GM13976 (cell line): Measurements from ENCODE around the gene NFKBIB.

Experiments used
- DNase-seq: peaks from one replicate; pipeline ENCODE4 v3.0.0; 2012; ENCODE audit warnings: low spot score
- in situ Hi-C: fragments of 300-500 bp; cut with MboI; formaldehyde crosslinking; loops from one replicate; pipeline ENCODE4 v1.12.0; 2022; ENCODE audit warnings: low sequenced_read_pairs, mixed read lengths, inconsistent platforms; ENCODE audit not compliant: unreplicated experiment
- TF ChIP-seq, protein P1 (sequence below): IDR thresholded peaks from 2 replicates; pipeline ENCODE4 v1.5.1; 2012; ENCODE audit warnings: borderline replicate concordance, mild to moderate bottlenecking; ENCODE audit not compliant: insufficient read depth; ENCODE audit errors: extremely low read depth, missing control alignments, control extremely low read depth

The NFKBIB gene

DNA sequence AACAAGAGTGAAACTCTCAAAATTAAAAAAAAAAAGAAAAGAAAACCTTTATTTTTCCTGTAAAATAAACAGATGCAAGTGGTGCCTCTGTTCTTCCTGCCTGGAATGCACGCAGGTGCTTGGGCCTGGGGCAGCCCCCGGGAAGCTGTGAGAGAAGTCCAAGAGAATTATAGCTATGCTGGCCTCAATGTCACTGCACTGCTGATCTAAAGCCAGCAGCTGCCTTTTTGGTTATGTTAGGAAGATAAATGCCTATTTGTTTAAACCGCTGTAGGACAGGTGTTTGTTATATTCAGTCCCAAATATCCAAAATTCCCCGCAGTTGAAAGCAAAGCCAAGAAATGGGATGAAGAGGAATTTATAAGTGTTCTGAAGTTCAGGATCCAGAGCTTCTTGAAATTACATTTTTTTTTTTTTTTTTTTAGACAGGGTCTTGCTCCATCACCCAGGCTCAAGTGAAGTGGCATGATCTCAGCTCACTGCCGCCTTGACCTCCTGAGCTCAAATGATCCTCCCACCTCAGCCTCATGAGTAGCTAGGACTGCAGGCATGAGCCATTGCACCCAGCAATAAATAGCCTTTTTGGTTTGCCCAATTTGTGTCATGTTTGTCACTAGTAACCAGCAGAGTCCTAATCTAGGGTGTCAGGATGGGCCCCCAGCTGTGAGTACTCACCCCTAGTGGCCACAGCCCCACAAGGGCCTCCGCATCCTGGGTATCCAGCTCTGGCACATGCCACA is 23.9 kb upstream of the NFKBIB start:
- in situ Hi-C loops, result no loop called here
- no peak for DNase-seq

DNA sequence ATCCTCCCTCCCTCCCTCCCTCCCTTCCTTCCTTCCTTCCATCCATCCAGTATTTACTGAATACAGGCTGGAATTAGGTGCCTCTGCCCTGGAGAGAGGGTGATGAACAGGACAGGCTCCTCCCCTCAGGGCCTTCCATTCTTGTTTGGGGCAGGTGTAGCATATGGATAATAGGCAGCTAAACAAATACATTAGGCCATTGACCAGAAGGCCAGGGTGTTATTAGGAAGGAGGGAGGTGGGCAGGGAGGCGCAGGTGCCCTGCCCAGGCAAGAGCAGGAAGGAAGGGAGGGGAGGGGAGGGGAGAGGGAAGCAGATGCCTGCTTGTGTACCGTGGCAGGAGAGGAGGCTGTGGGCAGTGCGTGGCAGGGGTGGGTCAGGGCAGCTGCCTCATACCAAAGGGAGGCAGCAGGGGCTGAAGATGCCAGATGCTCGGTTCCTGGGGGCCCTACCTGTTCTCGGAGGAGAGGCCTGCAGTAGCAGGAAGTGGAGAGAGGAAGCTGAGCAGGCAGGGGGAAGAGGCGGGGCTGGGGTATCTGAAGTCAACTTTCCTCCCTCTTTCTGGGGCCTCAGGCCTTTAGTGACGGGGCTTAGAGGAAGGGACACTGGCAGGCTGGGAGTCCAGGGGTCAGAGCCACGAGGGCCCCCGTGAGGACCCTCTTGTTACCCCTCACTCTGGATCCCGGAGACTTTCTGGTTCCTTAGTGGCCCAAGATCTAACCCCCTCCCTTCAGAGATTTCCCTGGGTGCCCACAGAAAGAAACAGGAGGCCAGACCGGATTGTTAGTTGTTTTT is 21.8 kb upstream of the NFKBIB start, which contains the start of gene RINL:
TSS of gene RINL (minus strand) at position 495 of the 794 bp plus-strand sequence. CDS start 1,533 bp downstream, outside the sequence.
- in situ Hi-C loops, result no loop called here
- TF ChIP-seq, protein P1, sequence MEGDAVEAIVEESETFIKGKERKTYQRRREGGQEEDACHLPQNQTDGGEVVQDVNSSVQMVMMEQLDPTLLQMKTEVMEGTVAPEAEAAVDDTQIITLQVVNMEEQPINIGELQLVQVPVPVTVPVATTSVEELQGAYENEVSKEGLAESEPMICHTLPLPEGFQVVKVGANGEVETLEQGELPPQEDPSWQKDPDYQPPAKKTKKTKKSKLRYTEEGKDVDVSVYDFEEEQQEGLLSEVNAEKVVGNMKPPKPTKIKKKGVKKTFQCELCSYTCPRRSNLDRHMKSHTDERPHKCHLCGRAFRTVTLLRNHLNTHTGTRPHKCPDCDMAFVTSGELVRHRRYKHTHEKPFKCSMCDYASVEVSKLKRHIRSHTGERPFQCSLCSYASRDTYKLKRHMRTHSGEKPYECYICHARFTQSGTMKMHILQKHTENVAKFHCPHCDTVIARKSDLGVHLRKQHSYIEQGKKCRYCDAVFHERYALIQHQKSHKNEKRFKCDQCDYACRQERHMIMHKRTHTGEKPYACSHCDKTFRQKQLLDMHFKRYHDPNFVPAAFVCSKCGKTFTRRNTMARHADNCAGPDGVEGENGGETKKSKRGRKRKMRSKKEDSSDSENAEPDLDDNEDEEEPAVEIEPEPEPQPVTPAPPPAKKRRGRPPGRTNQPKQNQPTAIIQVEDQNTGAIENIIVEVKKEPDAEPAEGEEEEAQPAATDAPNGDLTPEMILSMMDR, result no peak
- DNase-seq, result peak; percentile 85

More for the DNA sequence above, 23.9 kb upstream of the NFKBIB start:
- TF ChIP-seq, protein P1, result no peak

DNA sequence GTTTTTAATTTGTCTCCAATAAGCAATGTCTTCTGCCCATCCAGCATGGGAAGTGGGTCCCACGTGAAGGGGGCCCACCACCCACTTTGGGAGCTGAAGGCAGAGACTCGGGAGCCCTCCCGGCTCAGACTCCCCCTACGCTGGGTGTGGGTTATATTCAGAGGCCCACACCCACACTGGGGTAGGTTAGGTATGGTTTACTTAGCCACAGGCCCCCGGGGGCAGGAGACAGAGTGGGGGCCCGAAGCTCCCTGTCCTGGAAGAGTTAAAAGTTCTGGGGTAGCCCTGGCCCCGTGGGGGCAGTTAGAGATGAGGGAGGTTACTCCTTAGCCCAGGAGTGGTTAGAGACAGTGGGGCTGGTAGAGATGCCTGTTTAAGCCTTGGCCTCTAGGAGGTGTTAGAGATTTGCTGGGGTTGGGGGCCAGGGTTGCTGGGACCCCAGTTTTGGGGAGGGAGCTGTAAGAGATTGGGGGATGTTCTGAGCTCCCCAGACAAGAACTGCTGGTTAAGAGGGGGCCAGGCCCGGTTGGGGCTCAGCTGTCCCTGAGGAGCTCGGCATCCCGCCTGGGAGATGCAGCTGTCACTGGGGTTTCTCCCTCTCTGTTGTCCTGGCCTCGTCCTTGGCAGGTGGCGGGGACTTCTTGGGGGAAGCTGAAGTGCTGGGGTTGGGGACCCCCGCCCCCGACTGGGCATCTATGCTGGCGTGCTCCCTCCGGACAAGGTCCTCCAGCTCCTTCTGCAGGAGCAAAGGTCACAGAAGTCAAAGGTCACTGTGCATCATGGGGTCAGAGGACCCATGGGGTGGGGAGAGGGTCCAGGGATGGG is 21.0 kb upstream of the NFKBIB start:
- peak; percentile 50 for DNase-seq
- TF ChIP-seq, protein P1, result no peak
- in situ Hi-C loops, result no loop called here

DNA sequence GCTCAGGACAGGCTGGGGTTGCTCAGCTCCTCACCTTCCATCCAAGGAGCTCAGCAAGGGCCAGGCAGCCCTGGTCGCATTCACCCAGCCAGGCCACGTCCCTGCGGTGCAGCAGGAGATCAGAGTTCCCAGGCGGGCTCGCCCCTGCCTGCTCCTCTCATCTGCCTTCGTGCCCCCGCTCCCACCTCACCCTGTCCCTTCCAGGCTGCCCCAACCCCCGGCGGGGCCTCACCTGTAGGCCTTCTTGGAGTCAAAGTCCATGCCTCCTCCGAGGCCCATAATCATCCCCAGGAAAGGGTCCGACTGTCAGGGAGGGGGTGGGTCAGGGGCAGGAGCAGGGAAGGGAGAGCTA is 20.4 kb upstream of the NFKBIB start:
- TF ChIP-seq, protein P1, result no peak
- peak; percentile 27 for DNase-seq
- in situ Hi-C loops, result no loop called here

DNA sequence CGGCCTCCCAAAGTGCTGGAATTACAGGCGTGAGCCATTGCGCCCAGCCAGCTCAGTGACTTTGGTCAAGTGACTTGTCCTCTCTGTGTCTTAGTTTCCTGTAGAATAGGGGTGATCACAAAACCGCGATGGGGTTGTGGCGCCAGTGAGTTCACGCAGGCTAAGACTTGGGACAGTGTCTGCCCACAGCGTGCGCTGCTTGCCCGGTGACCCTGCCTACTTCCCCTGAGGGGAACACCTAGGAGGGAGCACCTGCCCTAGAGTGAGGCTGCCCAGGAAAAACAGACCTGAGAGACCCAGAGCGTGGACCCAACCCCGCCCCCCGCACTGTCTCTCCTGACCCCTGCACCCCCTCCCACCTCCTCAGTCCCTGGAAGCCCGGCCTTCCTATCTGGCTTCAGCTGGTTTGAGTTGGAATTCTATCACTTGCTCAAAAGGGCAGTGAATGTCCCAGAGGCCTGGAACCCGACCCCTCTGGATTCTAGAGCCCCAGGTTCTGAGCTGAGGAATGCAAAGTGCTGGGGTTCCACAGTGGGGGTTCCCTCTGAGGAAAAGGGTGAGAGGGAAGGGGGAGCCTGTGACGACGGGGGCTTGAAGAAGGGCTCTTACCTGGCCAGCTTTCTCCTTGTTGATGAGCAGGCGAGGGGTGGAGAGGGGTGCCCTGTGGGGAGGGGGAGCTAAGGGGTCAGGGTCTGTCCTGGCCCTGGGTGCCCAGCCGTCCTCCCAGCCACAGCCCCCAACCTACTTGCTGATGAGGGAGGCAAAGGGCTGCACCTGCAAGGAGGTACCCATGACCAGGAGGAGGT is 19.5 kb upstream of the NFKBIB start:
- TF ChIP-seq, protein P1, result no peak
- DNase-seq, result no peak
- in situ Hi-C loops, result no loop called here
